Myometrial cell (primary cell): ENCODE results near the gene TSSC4. TPM values are rescaled to one million over a fixed set of nuclear protein-coding genes. Genes with fewer than 3 reads are reported as not detected.

Experiments used
- total RNA-seq: library from RNA; depleted of rRNA; stranded (reverse); fragments of >200 nt; gene quantifications from 2 replicates; pipeline ENCODE4 v1.2.3, GENCODE V29; 2015

Gene TSSC4
- 50.5 and 56.2 TPM in 2 replicates for total RNA-seq

GRCh38 chr11:2400069-2400761 is at the start of gene TSSC4:
Gene TSSC4, plus strand, starts transcription at chr11:2400750. Its CDS starts 1,884 bp downstream, at chr11:2402634.

DNA sequence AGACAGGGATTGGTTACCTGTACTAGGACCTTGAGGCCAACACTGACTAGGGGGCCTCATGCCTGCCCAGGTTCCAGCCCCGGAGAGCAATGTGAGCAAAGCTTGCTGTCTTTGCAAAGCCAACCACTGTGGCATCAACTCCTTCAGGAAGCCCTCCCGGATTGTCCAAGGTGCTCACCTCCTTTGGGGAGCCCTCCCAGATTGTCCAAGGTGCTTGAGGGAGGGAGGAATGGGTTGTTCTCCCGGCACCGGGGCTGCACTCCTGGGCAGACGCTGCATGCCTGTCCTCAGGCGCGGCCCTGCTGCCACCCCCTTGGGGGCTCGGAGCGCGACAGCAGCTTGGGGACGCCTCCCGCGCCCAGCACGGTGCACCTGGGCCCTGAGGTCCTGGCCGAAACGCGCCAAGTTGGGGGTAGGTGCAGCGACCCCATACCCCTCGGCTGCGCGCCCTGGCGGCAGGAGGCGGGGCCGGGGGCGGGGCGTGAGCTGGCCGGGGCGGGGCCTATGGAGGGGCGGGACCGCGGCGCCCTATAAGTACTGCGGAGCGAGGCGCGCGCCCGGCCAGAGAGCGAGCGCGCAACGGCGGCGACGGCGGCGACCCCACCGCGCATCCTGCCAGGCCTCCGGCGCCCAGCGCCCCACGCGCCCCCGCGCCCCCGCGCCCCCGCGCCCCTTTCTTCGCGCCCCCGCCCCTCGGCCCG is 23.6 kb upstream of the TSSC4 start, which contains the start of gene CD81:
Gene CD81 (plus strand): TSS at position 560 of the 701 bp plus-strand sequence. CDS start 240 bp downstream, outside the sequence.

GRCh38 chr11:2443881-2444820 is 43.6 kb downstream of the TSSC4 start, which contains the start of gene TRPM5:
Gene TRPM5, minus strand, starts transcription at chr11:2444514. Its CDS starts 21,478 bp downstream, at chr11:2423036.

GRCh38 chr11:2444821-2445745 is 44.5 kb downstream of the TSSC4 start, which contains the start of gene KCNQ1:
Gene KCNQ1, plus strand, starts transcription at chr11:2445008. Its CDS starts 91 bp downstream, at chr11:2445099.

Other genes starting within 250 kb of the TSSC4 start
- not detected in 2 replicates for gene INS, start 239.5 kb upstream of the TSSC4 start, total RNA-seq
- gene TH, start 228.9 kb upstream of the TSSC4 start, total RNA-seq = 1.6 TPM in 1 of 2 replicates, not detected in the other
- not detected in 2 replicates for gene ASCL2, start 130.2 kb upstream of the TSSC4 start, total RNA-seq
- under 0.01 TPM in 1 of 2 replicates, not detected in the other for gene C11orf21, start 98.8 kb upstream of the TSSC4 start, total RNA-seq
- gene TSPAN32, start 98.7 kb upstream of the TSSC4 start, total RNA-seq = under 0.01 TPM in 1 of 2 replicates, not detected in the other
- 361 and 363 TPM in 2 replicates for gene CD81, start 23.4 kb upstream of the TSSC4 start, total RNA-seq
- not detected in 2 replicates for gene TRPM5, start 43.8 kb downstream of the TSSC4 start, total RNA-seq
- not detected in 2 replicates for gene KCNQ1, start 44.3 kb downstream of the TSSC4 start, total RNA-seq